Heart right ventricle (tissue), 16 donors: ENCODE results near the gene FTCDNL1. TPM values are rescaled to one million over a fixed set of nuclear protein-coding genes. Genes with fewer than 3 reads are reported as not detected.

Source experiments
- ATAC-seq, 8 donors: fragments of 200-7000 bp; cut with Tn5 transposase; one replicate each; pipeline ENCODE4 v1.9.1; 2020; ENCODE audit warnings: mild to moderate bottlenecking in 8 of 8, moderate library complexity in 8 of 8, moderate number of reproducible peaks in 1 of 8
- DNase-seq, 2 donors: peaks; one replicate each; pipeline ENCODE4 v3.0.0-alpha.2; 2020
- H3K27ac ChIP-seq, 10 donors: fragments of 200-600 bp; sonication (generic) in 2 of 10; one replicate each; pipeline versions ENCODE4 v1.5.0 to v1.8.0; 2020 to 2022; ENCODE audit warnings: mild to moderate bottlenecking in 3 of 10
- H3K27me3 ChIP-seq, 7 donors: fragments of 200-600 bp; one replicate each; pipeline ENCODE4 v1.8.0; 2021 to 2022; ENCODE audit warnings: mild to moderate bottlenecking in 2 of 7
- H3K36me3 ChIP-seq, 9 donors: fragments of 200-600 bp; sonication (generic) in 1 of 9; one replicate each; pipeline versions ENCODE4 v1.5.0 to v1.8.0; 2020 to 2022; ENCODE audit warnings: mild to moderate bottlenecking in 2 of 9
- H3K4me1 ChIP-seq, 9 donors: fragments of 200-600 bp; sonication (generic) in 1 of 9; one replicate each; pipeline versions ENCODE4 v1.5.0 to v1.8.0; 2020 to 2022; ENCODE audit warnings: mild to moderate bottlenecking in 4 of 9
- H3K4me3 ChIP-seq, 10 donors: fragments of 200-600 bp; sonication (generic) in 2 of 10; one replicate each; pipeline versions ENCODE4 v1.5.0 to v1.8.0; 2020 to 2022; ENCODE audit warnings: mild to moderate bottlenecking in 7 of 10, moderate library complexity in 2 of 10
- H3K9me3 ChIP-seq, 11 donors: fragments of 200-600 bp in 10 of 11; sonication (generic) in 2 of 11; one replicate each; pipeline versions ENCODE4 v1.5.0 to v1.8.0; 2013 to 2022; ENCODE audit warnings: mild to moderate bottlenecking in 2 of 11, control low read depth in 1 of 11, moderate library complexity in 1 of 11
- WGBS, 2 donors: extraction: QIAGEN DNeasy Blood & Tissue Kit; methylation state at CpG; one replicate each; pipeline ENCODE4 v1.1.7; 2013; ENCODE audit warnings: inconsistent platforms in 1 of 2; 5-methylcytosine and 5-hydroxymethylcytosine counted together
- intact Hi-C, 10 donors: fragments of 100-400 bp; cut with DNase I; formaldehyde crosslinking; loops; one replicate each; pipeline versions ENCODE4 v1.11.1 to v1.14.2; 2022
- polyA plus RNA-seq, 2 donors: library from polyadenylated mRNA; stranded (reverse); fragments of 200-250 nt; gene quantifications; one replicate each; pipeline ENCODE4 v1.2.3, GENCODE V29; 2013
- total RNA-seq, 10 donors: library from RNA; stranded (reverse); fragmentation: NEBNext Ultra II Directional in 3 of 10; extraction: Animal tissue kit (Norgen Biotek cat#: 25700) in 3 of 10; gene quantifications; one replicate each; pipeline versions ENCODE4 v1.2.1 to v1.2.4, GENCODE V29; 2021 to 2023
- TF ChIP-seq, protein P1 (sequence below), 9 donors: fragments of 200-600 bp; sonication (generic) in 2 of 9; IDR thresholded peaks; one replicate each; pipeline versions ENCODE4 v1.5.0 to v1.8.0; 2021 to 2022; ENCODE audit warnings: antibody characterized with exemption in 9 of 9, mild to moderate bottlenecking in 5 of 9, moderate library complexity in 1 of 9
- donor health status: Arrhythmogenic right ventricular cardiomyopathy.
- donor health status: ischemic (EF 13 %, LVEDD 7.1; RV severe dilation, severe dysfunction).
- donor health status: healthy with polysubstance abuse.
- donor health status: DM: no; HTN: yes; CAD: no.
- donor health status: DM: no; HTN: no; CAD: no.
- donor health status: ischemic (EF 25% LVEDD 6.9; RV normal size, moderate dysfunction).
- donor health status: ischemic (EF 25% LVEDD 5.7; RV mildly dilated, moderate dysfunction).
- donor health status: healthy.
- donor health status: DM: yes; HTN: yes; CAD: no.
- donor health status: Ischemic cardiomyopathy.
- donor health status: ischemic (EF 35%, LVEDD 5.7; RV mildly dilated, moderate dysfunction).
- donor health status: nonischemic (EF 11% LVEDD 7.7; RV severe dilation, severe dysfunction).
- donor health status: DM: yes; HTN: yes; CAD: no.
- donor health status: PGD.
- donor health status: ischemic (EF 29% LVEDD 5.4; RV normal size, mild dysfunction).
- donor health status: nonischemic (EF 23%, LVEDD 6.1; RV moderate dilation, normal function).

FTCDNL1 gene
- total and polyA plus RNA-seq, 12 donors, result 0.44 to 7.1 (median 4.3) TPM

DNA sequence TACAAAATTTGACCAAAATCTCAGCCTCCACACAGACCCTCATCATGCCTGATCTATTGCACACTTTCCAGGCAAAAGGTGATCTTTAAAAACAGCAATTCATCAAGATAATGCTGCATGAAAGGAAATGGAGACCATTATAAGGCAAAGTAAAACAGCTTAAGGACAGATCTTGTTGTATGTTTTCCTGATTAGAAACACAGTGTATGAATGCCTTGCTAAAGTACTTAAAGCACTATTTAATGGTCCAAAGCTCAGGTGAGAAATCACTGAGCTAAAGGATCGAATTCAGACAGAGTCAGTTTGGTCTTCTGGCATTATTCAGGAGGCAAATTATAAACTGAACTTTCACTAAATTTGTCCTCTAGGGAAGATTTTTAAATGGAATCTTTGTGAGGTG lies 18.7 kb upstream of the FTCDNL1 start:
- Histone ChIP-seq H3K27me3 (peaks cover 0 to 9% (median 0%) of the 10 kb centered on the region in 7 donors), H3K9me3 (peaks cover 0 to 12% (median 8%) of the 10 kb centered on the region in 11 donors), H3K36me3 (no peaks in the 10 kb centered on the region), H3K4me3 (no peak overlapping the region), H3K4me1 (no peaks in the 10 kb centered on the region), H3K27ac (no peak overlapping the region)
- intact Hi-C loops, result loop anchor here in 3 of 10 donors (10.0 kb wide), 1 partner anchor 165 kb away; no protein-coding TSS in a partner anchor
- no peak for ATAC-seq
- DNase-seq, result no peak
- 32 to 43% methylated on average over 1 of the region's 1 CpG for WGBS, 2 donors
- TF ChIP-seq, protein P1, sequence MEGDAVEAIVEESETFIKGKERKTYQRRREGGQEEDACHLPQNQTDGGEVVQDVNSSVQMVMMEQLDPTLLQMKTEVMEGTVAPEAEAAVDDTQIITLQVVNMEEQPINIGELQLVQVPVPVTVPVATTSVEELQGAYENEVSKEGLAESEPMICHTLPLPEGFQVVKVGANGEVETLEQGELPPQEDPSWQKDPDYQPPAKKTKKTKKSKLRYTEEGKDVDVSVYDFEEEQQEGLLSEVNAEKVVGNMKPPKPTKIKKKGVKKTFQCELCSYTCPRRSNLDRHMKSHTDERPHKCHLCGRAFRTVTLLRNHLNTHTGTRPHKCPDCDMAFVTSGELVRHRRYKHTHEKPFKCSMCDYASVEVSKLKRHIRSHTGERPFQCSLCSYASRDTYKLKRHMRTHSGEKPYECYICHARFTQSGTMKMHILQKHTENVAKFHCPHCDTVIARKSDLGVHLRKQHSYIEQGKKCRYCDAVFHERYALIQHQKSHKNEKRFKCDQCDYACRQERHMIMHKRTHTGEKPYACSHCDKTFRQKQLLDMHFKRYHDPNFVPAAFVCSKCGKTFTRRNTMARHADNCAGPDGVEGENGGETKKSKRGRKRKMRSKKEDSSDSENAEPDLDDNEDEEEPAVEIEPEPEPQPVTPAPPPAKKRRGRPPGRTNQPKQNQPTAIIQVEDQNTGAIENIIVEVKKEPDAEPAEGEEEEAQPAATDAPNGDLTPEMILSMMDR (IDR thresholded peaks at IDR 0.05), result no peak

DNA sequence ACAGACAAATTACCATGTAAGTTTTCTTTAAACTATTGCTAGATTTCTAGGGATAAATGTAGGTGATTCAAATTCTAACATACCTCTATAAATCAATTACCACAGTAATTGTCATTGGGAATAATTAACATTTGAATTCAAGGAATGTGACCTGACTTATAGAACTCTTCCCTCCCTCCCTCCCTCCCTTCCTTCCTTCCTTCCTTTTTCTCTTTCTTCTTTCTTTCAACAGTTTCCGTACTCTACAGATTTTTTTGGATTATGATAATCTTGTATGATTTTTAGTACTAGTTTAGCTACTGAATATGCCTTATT lies 18.2 kb upstream of the FTCDNL1 start:
- H3K36me3 ChIP-seq, result no peaks in the 10 kb centered on the region
- WGBS, 2 donors, result 63 to 71% methylated on average over 1 of the region's 1 CpG
- intact Hi-C loops, result loop anchor here in 3 of 10 donors (10.0 kb wide), 1 partner anchor 164 kb away; no protein-coding TSS in a partner anchor
- ATAC-seq (no peak), DNase-seq (no peak)
- no peak overlapping the region for H3K27ac ChIP-seq
- H3K27me3 ChIP-seq, result peaks cover 0 to 9% (median 0%) of the 10 kb centered on the region in 7 donors
- TF ChIP-seq, protein P1 (IDR thresholded peaks at IDR 0.05), result no peak
- peaks cover 0 to 7% (median 4%) of the 10 kb centered on the region in 11 donors for H3K9me3 ChIP-seq
- no peak overlapping the region for H3K4me3 ChIP-seq
- no peaks in the 10 kb centered on the region for H3K4me1 ChIP-seq

DNA sequence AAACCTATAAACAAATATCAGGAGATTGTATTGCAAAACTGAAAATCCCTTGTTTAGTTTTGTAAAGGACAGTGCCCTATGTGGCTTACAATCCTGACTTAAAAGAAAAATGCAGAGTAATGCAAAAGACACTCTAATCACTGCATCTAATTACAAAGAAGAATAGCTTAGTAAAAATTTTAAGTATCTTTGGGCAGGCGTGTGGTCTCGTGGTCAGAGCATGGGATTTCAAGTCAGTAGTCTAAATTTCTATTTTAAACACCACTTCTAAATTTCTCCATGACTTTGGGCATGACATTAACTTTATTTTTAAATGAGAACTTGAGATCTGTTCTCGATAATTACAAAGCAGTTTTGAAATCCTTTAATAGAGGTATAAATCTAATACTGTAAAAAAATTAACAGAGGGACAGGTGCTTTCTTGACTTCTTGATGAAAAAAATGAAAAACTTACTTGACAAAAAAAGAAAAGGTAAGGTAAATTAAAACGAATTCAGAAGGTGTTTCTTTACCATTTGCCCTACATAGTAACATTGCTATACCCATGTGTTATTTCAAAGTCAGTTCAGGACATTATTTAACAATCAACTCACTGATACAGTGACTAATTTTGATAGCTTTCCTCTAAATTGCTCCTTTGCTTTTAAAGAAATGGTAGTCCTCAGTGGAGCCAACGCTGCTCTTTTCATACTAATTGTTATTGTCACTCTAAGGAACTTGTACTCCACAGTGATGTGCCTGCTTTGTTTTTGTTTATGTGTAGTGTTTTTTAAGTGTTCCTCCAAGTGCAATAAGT lies 17.6 kb upstream of the FTCDNL1 start:
- TF ChIP-seq, protein P1 (IDR thresholded peaks at IDR 0.05), result no peak
- Histone ChIP-seq H3K9me3 (peaks cover 0 to 2% (median 0%) of the 10 kb centered on the region in 11 donors), H3K36me3 (no peaks in the 10 kb centered on the region), H3K4me1 (no peaks in the 10 kb centered on the region), H3K27ac (no peak overlapping the region), H3K4me3 (no peak overlapping the region), H3K27me3 (peaks cover 0 to 9% (median 0%) of the 10 kb centered on the region in 7 donors)
- no peak for DNase-seq
- intact Hi-C loops, result loop anchor here in 3 of 10 donors (10.0 kb wide), 1 partner anchor 164 kb away; no protein-coding TSS in a partner anchor
- 49 to 59% methylated on average over 5 of the region's 5 CpGs for WGBS, 2 donors
- no peak for ATAC-seq

DNA sequence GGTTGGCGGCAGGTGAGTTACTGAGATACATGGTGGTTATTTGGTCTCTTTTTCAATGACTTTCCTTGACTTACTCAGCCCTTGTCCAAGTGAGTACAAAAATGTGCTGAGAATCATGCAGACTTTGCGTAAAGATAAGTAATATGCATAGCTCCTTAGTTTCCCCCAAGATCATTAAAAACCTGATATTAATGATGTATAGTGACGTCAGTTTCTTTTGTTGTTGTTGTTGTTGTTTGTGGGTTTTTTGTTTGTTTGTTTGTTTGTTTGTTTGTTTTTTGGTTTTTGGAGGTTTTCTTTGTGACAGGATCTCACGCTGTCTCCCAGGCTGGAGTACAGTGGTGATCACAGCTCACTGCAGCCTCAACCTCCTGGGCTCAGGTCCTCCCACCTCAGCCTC lies 14.9 kb upstream of the FTCDNL1 start:
- TF ChIP-seq, protein P1 (IDR thresholded peaks at IDR 0.05), result no peak
- H3K36me3 ChIP-seq, result no peaks in the 10 kb centered on the region
- H3K27ac ChIP-seq, result no peak overlapping the region
- 92 to 95% methylated on average over 4 of the region's 4 CpGs for WGBS, 2 donors
- ATAC-seq (no peak), DNase-seq (no peak)
- intact Hi-C loops, result loop anchor here in 3 of 10 donors (10.0 kb wide), 1 partner anchor 161 kb away; no protein-coding TSS in a partner anchor
- peaks cover 0 to 7% (median 0%) of the 10 kb centered on the region in 7 donors for H3K27me3 ChIP-seq
- H3K4me1 ChIP-seq, result no peaks in the 10 kb centered on the region
- no peak overlapping the region for H3K4me3 ChIP-seq
- no peaks in the 10 kb centered on the region for H3K9me3 ChIP-seq
